ENCODE results near the gene KNG1.
"Not testable (repeated sequence)": the region's sequence is repeated elsewhere in the genome, so short reads cannot be mapped to it uniquely, and the experiment has no call there.

KNG1 gene

GRCh38 chr3:186710694-186711093, 6.5 kb upstream of the KNG1 start:
- not testable (repeated sequence) for DNase-seq (ENCODE audit: low spot score)

- DNase-seq (ENCODE audit: low spot score) = no peak
Measured at GRCh38 chr3:186713499-186713898, 3.7 kb upstream of the KNG1 start.

GRCh38 chr3:186719945-186720739, 3.0 kb downstream of the KNG1 start:
- DNase-seq (ENCODE audit: low spot score) = no peak

- DNase-seq (ENCODE audit: low spot score) = peak; percentile 35
Measured at GRCh38 chr3:186722457-186722856, 5.3 kb downstream of the KNG1 start.

GRCh38 chr3:186724911-186725310, 7.8 kb downstream of the KNG1 start:
- no peak for DNase-seq (ENCODE audit: low spot score)

GRCh38 chr3:186732169-186732766, 15.1 kb downstream of the KNG1 start:
- DNase-seq (ENCODE audit: low spot score) = no peak

GRCh38 chr3:186742618-186743380, 25.6 kb downstream of the KNG1 start:
- no peak for DNase-seq (ENCODE audit: low spot score)

- DNase-seq (ENCODE audit: low spot score) = no peak
Measured at GRCh38 chr3:186743666-186744065, 26.5 kb downstream of the KNG1 start.

GRCh38 chr3:186746008-186746407, 28.8 kb downstream of the KNG1 start:
- DNase-seq (ENCODE audit: low spot score) = peak; percentile 82

GRCh38 chr3:186750316-186750715, 33.2 kb downstream of the KNG1 start:
- no peak for DNase-seq (ENCODE audit: low spot score)

- no peak for DNase-seq (ENCODE audit: low spot score)
Measured at GRCh38 chr3:186751480-186751879, 34.3 kb downstream of the KNG1 start.

- DNase-seq (ENCODE audit: low spot score) = no peak
Measured at GRCh38 chr3:186754006-186754405, 36.8 kb downstream of the KNG1 start.

- DNase-seq (ENCODE audit: low spot score) = no peak
Measured at GRCh38 chr3:186754871-186755270, 37.7 kb downstream of the KNG1 start.

- DNase-seq (ENCODE audit: low spot score) = no peak
Measured at GRCh38 chr3:186757214-186757613, 40.1 kb downstream of the KNG1 start.

GRCh38 chr3:186757686-186758220, 40.6 kb downstream of the KNG1 start:
- no peak for DNase-seq (ENCODE audit: low spot score)

GRCh38 chr3:186759231-186759930, 42.2 kb downstream of the KNG1 start:
- DNase-seq (ENCODE audit: low spot score) = no peak

GRCh38 chr3:186760141-186760833, 43.1 kb downstream of the KNG1 start:
- no peak for DNase-seq (ENCODE audit: low spot score)

- no peak for DNase-seq (ENCODE audit: low spot score)
Measured at GRCh38 chr3:186760897-186761447, 43.8 kb downstream of the KNG1 start.

- DNase-seq (ENCODE audit: low spot score) = no peak
Measured at GRCh38 chr3:186772281-186772694, 55.1 kb downstream of the KNG1 start.

- DNase-seq (ENCODE audit: low spot score) = peak; percentile 74
Measured at GRCh38 chr3:186772701-186773417, 55.7 kb downstream of the KNG1 start.
